HEK293 (cell line): Measurements from ENCODE around the gene TNFRSF4.

ENCODE experiments used
- CTCF ChIP-seq: fragments of 450-650 bp; formaldehyde crosslinking; IDR thresholded peaks from 2 replicates; pipeline ENCODE4 v1.5.1; 2016; ENCODE audit warnings: missing biosample characterization, missing genetic modification characterization
- ZNF202 ChIP-seq: fragments of 450-650 bp; formaldehyde crosslinking; IDR thresholded peaks from 2 replicates; pipeline ENCODE4 v1.5.1; 2016; ENCODE audit warnings: missing biosample characterization, missing genetic modification characterization, borderline replicate concordance
- ZNF223 ChIP-seq: fragments of 450-650 bp; formaldehyde crosslinking; IDR thresholded peaks from 2 replicates; pipeline ENCODE4 v1.5.1; 2016; ENCODE audit warnings: missing biosample characterization, missing genetic modification characterization
- ZNF324 ChIP-seq: fragments of 450-650 bp; formaldehyde crosslinking; IDR thresholded peaks from 2 replicates; pipeline ENCODE4 v1.5.1; 2016; ENCODE audit warnings: missing biosample characterization, missing genetic modification characterization
- ZNF501 ChIP-seq: fragments of 450-650 bp; formaldehyde crosslinking; IDR thresholded peaks from 2 replicates; pipeline ENCODE4 v1.5.1; 2016; ENCODE audit warnings: missing biosample characterization, missing genetic modification characterization
- TF ChIP-seq, protein P1 (sequence below): fragments of 450-650 bp; formaldehyde crosslinking; IDR thresholded peaks from 2 replicates; pipeline ENCODE4 v1.5.1; 2016; ENCODE audit warnings: missing biosample characterization, missing genetic modification characterization

GRCh38 chr1:1167398-1167821 is 46.5 kb downstream of the TNFRSF4 start:
- TF ChIP-seq ZNF223 (no peak), CTCF (no peak), ZNF324 (tag by site-specific recombination) (no peak), ZNF501 (tag by site-specific recombination) (no peak), ZNF202 (tag by site-specific recombination) (no peak)
- TF ChIP-seq, protein P1, sequence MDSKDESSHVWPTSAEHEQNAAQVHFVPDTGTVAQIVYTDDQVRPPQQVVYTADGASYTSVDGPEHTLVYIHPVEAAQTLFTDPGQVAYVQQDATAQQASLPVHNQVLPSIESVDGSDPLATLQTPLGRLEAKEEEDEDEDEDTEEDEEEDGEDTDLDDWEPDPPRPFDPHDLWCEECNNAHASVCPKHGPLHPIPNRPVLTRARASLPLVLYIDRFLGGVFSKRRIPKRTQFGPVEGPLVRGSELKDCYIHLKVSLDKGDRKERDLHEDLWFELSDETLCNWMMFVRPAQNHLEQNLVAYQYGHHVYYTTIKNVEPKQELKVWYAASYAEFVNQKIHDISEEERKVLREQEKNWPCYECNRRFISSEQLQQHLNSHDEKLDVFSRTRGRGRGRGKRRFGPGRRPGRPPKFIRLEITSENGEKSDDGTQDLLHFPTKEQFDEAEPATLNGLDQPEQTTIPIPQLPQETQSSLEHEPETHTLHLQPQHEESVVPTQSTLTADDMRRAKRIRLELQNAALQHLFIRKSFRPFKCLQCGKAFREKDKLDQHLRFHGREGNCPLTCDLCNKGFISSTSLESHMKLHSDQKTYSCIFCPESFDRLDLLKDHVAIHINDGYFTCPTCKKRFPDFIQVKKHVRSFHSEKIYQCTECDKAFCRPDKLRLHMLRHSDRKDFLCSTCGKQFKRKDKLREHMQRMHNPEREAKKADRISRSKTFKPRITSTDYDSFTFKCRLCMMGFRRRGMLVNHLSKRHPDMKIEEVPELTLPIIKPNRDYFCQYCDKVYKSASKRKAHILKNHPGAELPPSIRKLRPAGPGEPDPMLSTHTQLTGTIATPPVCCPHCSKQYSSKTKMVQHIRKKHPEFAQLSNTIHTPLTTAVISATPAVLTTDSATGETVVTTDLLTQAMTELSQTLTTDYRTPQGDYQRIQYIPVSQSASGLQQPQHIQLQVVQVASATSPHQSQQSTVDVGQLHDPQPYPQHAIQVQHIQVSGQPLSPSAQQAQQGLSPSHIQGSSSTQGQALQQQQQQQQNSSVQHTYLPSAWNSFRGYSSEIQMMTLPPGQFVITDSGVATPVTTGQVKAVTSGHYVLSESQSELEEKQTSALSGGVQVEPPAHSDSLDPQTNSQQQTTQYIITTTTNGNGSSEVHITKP (tag by site-specific recombination): no peak
